ENCODE results near the gene PARVA. TPM values are rescaled to one million over a fixed set of nuclear protein-coding genes. Genes with fewer than 3 reads are reported as not detected.

PARVA gene, protein sequence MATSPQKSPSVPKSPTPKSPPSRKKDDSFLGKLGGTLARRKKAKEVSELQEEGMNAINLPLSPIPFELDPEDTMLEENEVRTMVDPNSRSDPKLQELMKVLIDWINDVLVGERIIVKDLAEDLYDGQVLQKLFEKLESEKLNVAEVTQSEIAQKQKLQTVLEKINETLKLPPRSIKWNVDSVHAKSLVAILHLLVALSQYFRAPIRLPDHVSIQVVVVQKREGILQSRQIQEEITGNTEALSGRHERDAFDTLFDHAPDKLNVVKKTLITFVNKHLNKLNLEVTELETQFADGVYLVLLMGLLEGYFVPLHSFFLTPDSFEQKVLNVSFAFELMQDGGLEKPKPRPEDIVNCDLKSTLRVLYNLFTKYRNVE
- 134 and 142 TPM in 2 replicates for polyA plus RNA-seq (2011; rRNA removed)
- 127 and 138 TPM in 2 replicates for polyA minus RNA-seq (2011; rRNA and poly(A)+ RNA removed)

DNA sequence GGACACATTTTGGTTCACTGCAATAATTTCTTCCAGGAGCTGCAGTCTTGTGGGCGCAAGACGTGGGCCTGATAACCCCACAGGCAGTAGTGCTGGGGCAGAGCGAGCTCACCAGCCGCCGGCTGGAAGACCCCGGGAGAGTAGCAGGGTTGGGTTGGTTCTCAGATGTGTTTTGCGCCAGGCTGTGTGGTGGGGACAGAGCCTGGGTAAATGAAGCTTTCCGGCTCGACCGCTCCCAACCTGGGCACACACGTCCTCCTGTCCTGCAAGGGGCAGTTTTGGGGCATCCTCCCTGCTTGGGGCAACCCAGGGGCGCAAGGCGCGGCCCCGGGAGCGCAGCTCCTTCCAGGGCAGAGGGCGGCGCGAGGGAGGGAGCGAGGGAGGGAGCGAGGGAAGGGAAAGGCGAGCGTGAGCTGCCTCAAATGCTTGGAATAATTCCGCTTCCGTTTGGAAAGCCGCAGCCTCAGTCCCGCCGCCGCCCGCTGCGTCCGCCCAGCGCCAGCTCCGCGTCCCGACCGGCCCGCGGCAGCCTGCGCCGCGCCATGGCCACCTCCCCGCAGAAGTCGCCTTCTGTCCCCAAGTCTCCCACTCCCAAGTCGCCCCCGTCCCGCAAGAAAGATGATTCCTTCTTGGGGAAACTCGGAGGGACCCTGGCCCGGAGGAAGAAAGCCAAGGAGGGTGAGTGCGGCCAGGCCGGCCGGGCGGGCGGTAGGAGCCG is at the start of gene PARVA:
TSS of gene PARVA (plus strand) at position 466 of the 718 bp plus-strand sequence. CDS start at position 543, 77 bp downstream.
- TF ChIP-seq, protein P1, sequence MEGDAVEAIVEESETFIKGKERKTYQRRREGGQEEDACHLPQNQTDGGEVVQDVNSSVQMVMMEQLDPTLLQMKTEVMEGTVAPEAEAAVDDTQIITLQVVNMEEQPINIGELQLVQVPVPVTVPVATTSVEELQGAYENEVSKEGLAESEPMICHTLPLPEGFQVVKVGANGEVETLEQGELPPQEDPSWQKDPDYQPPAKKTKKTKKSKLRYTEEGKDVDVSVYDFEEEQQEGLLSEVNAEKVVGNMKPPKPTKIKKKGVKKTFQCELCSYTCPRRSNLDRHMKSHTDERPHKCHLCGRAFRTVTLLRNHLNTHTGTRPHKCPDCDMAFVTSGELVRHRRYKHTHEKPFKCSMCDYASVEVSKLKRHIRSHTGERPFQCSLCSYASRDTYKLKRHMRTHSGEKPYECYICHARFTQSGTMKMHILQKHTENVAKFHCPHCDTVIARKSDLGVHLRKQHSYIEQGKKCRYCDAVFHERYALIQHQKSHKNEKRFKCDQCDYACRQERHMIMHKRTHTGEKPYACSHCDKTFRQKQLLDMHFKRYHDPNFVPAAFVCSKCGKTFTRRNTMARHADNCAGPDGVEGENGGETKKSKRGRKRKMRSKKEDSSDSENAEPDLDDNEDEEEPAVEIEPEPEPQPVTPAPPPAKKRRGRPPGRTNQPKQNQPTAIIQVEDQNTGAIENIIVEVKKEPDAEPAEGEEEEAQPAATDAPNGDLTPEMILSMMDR (IDR thresholded peaks at IDR 0.05; ENCODE audit: low read depth, low read length), result no peak
- DNase-seq (ENCODE audit: low read depth, low spot score), result peak; percentile 47
- Histone ChIP-seq H3K27me3 (ENCODE audit: control insufficient read depth, insufficient read depth, low read length) (no peaks in the 10 kb centered on the region), H3K4me3 (ENCODE audit: low read depth, low read length) (peak within 1 kb of the TSS; percentile 89), H3K9me3 (ENCODE audit: control insufficient read depth, insufficient read depth, low read length) (no peaks in the 10 kb centered on the region), H3K27ac (ENCODE audit: low read depth, low read length) (peak within 1 kb of the TSS; percentile 98)
- CTCF ChIA-PET, result interaction anchor here (0.6 to 3.2 kb wide), 6 partner anchors 14 to 130 kb away, joined by 3 to 13 read pairs (median 4); no protein-coding TSS in a partner anchor
- POLR2A ChIA-PET, result interaction anchor here (0.5 to 3.1 kb wide), 15 partner anchors 11 to 316 kb away, joined by 3 to 24 read pairs (median 4); no protein-coding TSS in a partner anchor

DNA sequence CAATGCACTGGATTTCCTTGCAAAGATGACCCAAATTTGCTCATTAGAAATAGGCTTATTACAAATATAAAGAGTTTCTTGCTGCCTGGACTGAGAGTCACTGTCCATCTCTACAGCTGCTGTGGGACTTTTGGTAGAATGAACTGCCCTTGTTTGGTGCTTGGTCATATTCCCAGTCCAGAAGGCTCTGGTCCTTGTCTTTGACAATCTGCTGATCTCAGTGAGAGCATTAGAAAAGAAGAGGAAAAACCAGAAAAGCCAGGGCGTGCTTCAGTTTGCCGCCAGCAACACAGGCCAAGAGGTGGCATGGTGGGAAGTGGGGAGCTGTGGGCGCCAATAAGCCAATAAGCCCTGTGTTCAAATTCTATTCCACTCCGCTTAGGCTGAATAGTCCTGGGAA is 48.2 kb upstream of the PARVA start:
- Histone ChIP-seq H3K27ac (ENCODE audit: low read depth, low read length) (no peak overlapping the region), H3K27me3 (ENCODE audit: control insufficient read depth, insufficient read depth, low read length) (no peaks in the 10 kb centered on the region), H3K9me3 (ENCODE audit: control insufficient read depth, insufficient read depth, low read length) (no peaks in the 10 kb centered on the region), H3K4me3 (ENCODE audit: low read depth, low read length) (no peak overlapping the region)
- DNase-seq (ENCODE audit: low read depth, low spot score), result no peak
- ChIA-PET POLR2A (no interaction called here), CTCF (interaction anchor here (3.8 kb wide), 1 partner anchor 40 kb away, joined by 56 read pairs; no protein-coding TSS in a partner anchor)
- TF ChIP-seq, protein P1 (IDR thresholded peaks at IDR 0.05; ENCODE audit: low read depth, low read length), result no peak

DNA sequence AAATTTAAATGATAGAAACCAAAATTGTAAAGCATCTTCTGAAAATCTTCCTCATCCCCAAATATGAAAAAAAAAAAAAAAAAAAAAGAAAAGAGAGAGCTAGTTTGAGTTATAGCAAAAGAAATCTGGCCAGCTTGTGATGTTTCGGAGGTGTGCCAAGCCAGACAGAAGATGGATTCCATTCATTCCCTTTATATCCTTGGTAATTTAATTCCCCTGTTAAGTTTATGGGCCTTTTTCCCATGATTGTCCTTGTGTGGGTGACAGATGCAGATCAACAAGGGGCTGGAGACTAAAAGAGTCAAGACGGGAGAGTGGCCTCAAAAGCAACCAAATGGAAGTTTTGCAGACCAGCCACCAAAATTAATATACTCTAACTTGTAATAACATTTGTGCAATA is 47.6 kb upstream of the PARVA start:
- no peaks in the 10 kb centered on the region for H3K9me3 ChIP-seq (ENCODE audit: control insufficient read depth, insufficient read depth, low read length)
- no peak for DNase-seq (ENCODE audit: low read depth, low spot score)
- no peak overlapping the region for H3K4me3 ChIP-seq (ENCODE audit: low read depth, low read length)
- ChIA-PET CTCF (interaction anchor here (0.6 to 3.9 kb wide), 18 partner anchors 9 to 678 kb away, joined by 3 to 56 read pairs (median 8); no protein-coding TSS in a partner anchor), POLR2A (interaction anchor here (1.5 kb wide), 1 partner anchor 10 kb away, joined by 4 read pairs; no protein-coding TSS in a partner anchor)
- TF ChIP-seq, protein P1 (IDR thresholded peaks at IDR 0.05; ENCODE audit: low read depth, low read length), result no peak
- H3K27ac ChIP-seq (ENCODE audit: low read depth, low read length), result no peak overlapping the region
- no peaks in the 10 kb centered on the region for H3K27me3 ChIP-seq (ENCODE audit: control insufficient read depth, insufficient read depth, low read length)

DNA sequence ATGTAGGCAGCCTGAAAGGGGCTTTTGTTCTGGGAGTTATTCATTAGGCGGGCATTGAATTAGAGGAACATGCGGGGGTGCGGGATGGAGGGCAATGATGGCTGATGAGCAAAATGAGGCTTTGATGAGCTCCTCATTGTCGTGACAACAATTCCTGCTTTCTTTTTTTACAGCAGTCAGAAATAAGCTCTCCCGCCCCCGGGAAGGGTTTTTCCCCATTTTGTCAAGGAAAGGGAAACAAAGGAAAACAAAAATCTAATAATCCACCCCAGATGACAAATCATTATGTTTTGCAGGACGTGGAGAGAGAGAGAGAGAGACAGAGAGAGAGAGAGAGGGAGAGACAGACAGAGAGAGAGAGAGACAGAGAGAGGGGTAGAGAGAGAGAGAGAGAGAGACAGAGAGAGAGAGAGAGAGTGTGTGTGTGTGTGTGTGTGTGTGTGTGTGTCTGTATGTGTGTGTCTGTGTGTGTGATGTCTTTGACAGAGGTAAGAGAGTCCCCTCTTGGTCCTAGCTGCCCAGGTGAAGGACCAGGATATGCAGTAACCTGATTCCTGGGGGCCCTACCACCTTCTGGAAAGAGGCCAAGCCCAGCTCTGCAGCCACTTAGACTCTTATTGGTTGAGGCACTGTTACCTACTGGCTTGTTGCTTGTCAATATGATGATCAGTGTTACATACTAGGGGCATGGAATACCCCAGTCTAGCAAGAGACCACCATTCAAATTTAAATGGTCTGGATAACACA is 46.7 kb upstream of the PARVA start:
- H3K27me3 ChIP-seq (ENCODE audit: control insufficient read depth, insufficient read depth, low read length), result no peaks in the 10 kb centered on the region
- TF ChIP-seq, protein P1 (IDR thresholded peaks at IDR 0.05; ENCODE audit: low read depth, low read length), result no peak
- ChIA-PET CTCF (interaction anchor here (0.6 to 3.9 kb wide), 125 partner anchors 10 to 1053 kb away, joined by 3 to 56 read pairs (median 4); partner anchors contain the start of gene TEAD1), POLR2A (interaction anchor here (0.6 to 1.5 kb wide), 10 partner anchors 11 to 631 kb away, joined by 3 to 7 read pairs (median 4); partner anchors contain the start of gene PARVA)
- no peaks in the 10 kb centered on the region for H3K9me3 ChIP-seq (ENCODE audit: control insufficient read depth, insufficient read depth, low read length)
- no peak overlapping the region for H3K4me3 ChIP-seq (ENCODE audit: low read depth, low read length)
- H3K27ac ChIP-seq (ENCODE audit: low read depth, low read length), result no peak overlapping the region
- no peak for DNase-seq (ENCODE audit: low read depth, low spot score)
